Measurements from ENCODE around the gene PUM1.

The PUM1 gene

DNA sequence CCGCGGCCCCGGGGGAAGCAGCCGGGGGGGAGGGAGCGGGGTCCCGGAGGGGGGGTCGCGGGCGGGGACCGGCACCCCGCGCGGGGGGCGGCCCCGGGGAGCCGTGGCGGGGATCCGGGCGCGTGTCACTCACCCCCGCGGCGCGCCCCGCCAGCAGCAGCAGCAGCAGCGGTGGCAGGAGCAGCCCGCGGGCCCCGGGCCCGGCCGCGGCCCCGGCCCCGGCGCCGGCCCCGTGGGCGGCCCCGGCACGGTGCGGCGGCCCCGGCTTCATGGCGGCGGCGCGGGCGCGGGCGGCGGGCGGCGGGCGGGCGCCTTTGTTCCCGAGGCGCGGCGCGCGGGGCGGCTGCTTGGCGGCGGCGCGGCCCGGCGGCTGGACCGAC lies 157.2 kb downstream of the PUM1 start:
- Histone ChIP-seq H3K4me1 (ENCODE audit: control insufficient read depth, insufficient read depth, low read length) (peaks cover 21% of the 10 kb centered on the region), H3K4me3 (ENCODE audit: low read length) (no peak overlapping the region), H3K9ac (ENCODE audit: low read length) (no peak overlapping the region), H3K27me3 (replicated peaks; ENCODE audit: control insufficient read depth, insufficient read depth, low read length) (no peaks in the 10 kb centered on the region), H3K36me3 (ENCODE audit: control insufficient read depth, insufficient read depth, low read length, severe bottlenecking) (no peaks in the 10 kb centered on the region), H3K9me3 (ENCODE audit: control insufficient read depth, low read length) (no peaks in the 10 kb centered on the region)
- DNase-seq (ENCODE audit: low read depth), result no peak

DNA sequence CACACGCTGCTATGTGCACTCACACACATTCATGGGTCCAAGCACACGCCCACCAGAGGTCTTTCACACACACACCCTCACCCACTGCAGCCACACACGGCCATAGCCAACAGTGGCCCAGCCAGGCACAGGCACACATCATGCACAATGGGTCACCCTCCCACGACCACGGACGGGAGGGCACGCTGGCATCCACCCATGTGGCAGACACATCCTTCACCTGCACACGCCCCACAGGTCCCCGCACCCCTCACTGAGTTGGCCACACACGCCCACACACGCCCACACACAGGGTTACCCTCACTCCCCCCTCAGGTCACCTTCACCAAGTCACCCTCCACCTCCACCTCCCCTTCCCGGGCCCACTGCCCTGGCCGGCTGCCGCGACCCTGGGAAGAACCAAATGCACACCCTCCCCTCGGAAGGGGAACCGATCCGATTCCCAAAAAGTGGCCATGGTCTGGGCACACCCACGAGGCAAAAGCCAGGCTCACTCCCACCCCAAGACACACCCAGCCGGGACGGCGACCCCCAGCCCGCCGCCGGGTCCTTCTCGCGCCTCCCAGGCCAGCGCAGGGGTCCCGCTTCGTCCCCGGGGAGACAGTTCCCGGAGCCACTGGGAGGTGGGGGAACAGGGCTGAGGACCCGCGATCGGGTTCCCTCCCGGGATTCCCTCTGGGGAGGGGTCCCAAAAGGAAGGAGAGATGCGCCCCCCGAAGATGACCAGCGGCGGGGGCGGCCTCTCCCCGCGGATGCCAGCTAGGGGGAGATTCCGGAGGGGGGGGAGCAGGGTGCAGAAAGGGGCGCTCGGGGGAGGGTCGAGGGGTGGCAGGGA lies 157.8 kb downstream of the PUM1 start:
- H3K4me3 ChIP-seq (ENCODE audit: low read length), result peak overlapping the region; percentile 85
- H3K9me3 ChIP-seq (ENCODE audit: control insufficient read depth, low read length), result no peaks in the 10 kb centered on the region
- H3K36me3 ChIP-seq (ENCODE audit: control insufficient read depth, insufficient read depth, low read length, severe bottlenecking), result no peaks in the 10 kb centered on the region
- peak overlapping the region; percentile 87 for H3K9ac ChIP-seq (ENCODE audit: low read length)
- no peaks in the 10 kb centered on the region for H3K27me3 ChIP-seq (replicated peaks; ENCODE audit: control insufficient read depth, insufficient read depth, low read length)
- no peak for DNase-seq (ENCODE audit: low read depth)
- peaks cover 25% of the 10 kb centered on the region for H3K4me1 ChIP-seq (ENCODE audit: control insufficient read depth, insufficient read depth, low read length)

DNA sequence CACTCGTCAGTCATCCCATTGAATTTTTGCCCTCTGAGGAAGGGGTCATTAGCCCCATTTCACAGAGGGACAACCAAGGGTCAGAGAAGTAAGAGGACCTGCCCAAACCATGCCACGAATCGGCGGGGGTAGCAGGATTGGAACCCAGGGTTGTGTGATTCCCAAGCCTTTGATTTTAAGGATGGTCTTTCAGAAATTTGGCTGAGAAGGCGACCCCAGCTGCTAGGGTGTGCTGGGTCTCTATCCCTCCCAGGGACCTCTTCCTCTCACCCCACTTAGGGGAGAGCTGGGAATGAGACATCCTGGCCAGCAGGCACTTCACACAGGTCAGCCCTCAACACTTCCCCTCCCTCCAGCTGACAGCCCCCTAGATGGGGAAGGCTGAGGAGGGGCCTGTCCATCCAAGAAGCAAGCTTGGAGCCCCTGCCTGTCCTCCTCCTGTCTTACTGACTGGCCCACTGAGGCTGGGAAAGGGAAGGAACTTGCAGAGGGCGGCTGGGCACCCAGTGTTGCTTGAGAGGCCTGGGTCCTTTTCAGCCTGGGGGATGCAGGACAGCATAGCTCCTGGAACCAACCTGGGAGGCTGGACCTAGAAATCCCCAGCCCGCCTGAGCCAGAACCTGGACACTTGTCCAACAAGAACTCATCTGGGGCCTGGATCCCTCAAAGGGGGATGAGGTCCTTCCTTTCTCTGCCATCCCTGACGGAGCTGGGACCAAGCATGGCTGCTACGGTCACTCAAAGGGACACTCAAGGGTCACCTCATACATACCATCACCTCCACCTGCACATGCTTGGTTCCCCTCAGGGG lies 158.7 kb downstream of the PUM1 start:
- DNase-seq (ENCODE audit: low read depth), result no peak
- Histone ChIP-seq H3K27me3 (replicated peaks; ENCODE audit: control insufficient read depth, insufficient read depth, low read length) (no peaks in the 10 kb centered on the region), H3K9ac (ENCODE audit: low read length) (peak overlapping the region; percentile 87), H3K9me3 (ENCODE audit: control insufficient read depth, low read length) (no peaks in the 10 kb centered on the region), H3K36me3 (ENCODE audit: control insufficient read depth, insufficient read depth, low read length, severe bottlenecking) (no peaks in the 10 kb centered on the region), H3K4me1 (ENCODE audit: control insufficient read depth, insufficient read depth, low read length) (peaks cover 25% of the 10 kb centered on the region), H3K4me3 (ENCODE audit: low read length) (peak overlapping the region; percentile 85)

DNA sequence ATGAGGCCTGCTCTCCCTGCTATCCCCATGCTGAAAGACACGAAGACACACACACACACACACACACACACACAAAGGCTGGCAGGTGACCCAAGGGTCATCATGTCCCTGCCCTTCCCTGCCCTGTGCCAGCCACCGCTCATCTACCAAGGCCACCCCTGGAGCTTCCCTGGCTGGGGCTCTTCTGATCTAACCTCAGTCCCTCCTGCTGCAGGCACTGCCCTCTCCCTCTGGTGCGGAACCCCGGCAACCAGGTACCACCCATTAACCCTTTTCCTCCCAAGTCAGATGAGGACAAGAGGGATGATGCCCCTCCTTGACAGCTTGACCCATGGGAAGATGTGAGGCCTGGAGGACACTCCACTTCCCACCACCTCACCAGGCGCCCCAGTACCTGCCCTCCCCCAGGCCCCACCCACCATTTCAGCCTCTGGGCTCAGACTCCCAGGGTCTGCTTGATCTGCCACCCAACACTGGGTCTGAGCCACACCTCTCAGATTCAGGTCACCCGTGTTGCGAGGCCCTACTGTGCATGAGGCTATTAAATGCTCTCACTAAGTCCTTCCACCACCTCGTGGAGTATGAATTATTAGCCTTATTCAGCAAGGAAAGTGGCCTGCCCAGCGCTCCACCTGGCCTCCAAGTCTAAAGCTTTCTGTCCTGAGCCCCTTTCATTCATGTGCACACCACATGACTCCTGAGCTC lies 159.4 kb downstream of the PUM1 start:
- H3K4me3 ChIP-seq (ENCODE audit: low read length), result no peak overlapping the region
- H3K9ac ChIP-seq (ENCODE audit: low read length), result no peak overlapping the region
- no peak for DNase-seq (ENCODE audit: low read depth)
- no peaks in the 10 kb centered on the region for H3K9me3 ChIP-seq (ENCODE audit: control insufficient read depth, low read length)
- H3K4me1 ChIP-seq (ENCODE audit: control insufficient read depth, insufficient read depth, low read length), result peaks cover 23% of the 10 kb centered on the region
- no peaks in the 10 kb centered on the region for H3K27me3 ChIP-seq (replicated peaks; ENCODE audit: control insufficient read depth, insufficient read depth, low read length)
- no peaks in the 10 kb centered on the region for H3K36me3 ChIP-seq (ENCODE audit: control insufficient read depth, insufficient read depth, low read length, severe bottlenecking)

DNA sequence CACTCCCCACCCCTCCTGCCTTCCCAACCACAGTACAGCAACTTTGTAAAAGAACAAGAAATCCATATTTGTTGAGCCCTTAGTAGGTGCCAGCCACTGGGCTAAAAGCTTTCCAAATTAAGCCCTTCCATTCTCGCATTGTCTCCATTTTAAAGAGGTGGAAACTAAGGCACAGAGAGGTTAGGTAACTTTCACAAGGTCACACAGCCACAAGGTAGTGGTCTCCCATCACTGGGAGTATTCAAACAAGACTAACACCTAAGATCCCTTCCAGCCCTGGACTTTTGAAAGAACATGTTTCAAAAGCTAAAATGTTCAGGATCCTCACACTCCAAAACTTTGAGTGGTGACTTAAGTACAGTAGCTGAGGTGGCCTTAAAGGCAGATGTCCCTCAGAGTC lies 160.1 kb downstream of the PUM1 start:
- H3K4me1 ChIP-seq (ENCODE audit: control insufficient read depth, insufficient read depth, low read length), result peaks cover 20% of the 10 kb centered on the region

DNA sequence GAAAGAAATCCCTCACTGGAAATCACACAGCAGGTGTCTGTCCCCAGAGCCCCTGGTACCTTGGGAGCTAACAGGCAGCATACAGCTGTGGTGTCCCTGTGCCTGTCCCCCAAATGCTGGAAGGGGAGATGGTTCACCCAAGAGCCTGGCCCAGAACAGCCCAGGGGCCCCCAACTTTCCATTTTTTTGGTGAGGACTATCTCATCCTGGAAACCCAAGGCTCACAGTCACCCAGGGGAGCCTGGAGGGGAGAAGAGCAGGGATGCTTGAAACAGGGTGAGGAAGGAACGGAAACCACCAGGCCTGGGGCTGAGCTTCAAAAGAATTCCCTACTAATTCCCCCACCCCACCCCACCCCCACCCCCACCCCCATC lies 160.6 kb downstream of the PUM1 start:
- no peak for DNase-seq (ENCODE audit: low read depth)
- Histone ChIP-seq H3K4me3 (ENCODE audit: low read length) (no peak overlapping the region), H3K9ac (ENCODE audit: low read length) (no peak overlapping the region), H3K4me1 (ENCODE audit: control insufficient read depth, insufficient read depth, low read length) (peaks cover 20% of the 10 kb centered on the region), H3K27me3 (replicated peaks; ENCODE audit: control insufficient read depth, insufficient read depth, low read length) (no peaks in the 10 kb centered on the region), H3K36me3 (ENCODE audit: control insufficient read depth, insufficient read depth, low read length, severe bottlenecking) (no peaks in the 10 kb centered on the region), H3K9me3 (ENCODE audit: control insufficient read depth, low read length) (no peaks in the 10 kb centered on the region)

More for the DNA sequence above, 160.1 kb downstream of the PUM1 start:
- no peak for DNase-seq (ENCODE audit: low read depth)
- Histone ChIP-seq H3K9ac (ENCODE audit: low read length) (no peak overlapping the region), H3K36me3 (ENCODE audit: control insufficient read depth, insufficient read depth, low read length, severe bottlenecking) (no peaks in the 10 kb centered on the region), H3K9me3 (ENCODE audit: control insufficient read depth, low read length) (no peaks in the 10 kb centered on the region), H3K27me3 (replicated peaks; ENCODE audit: control insufficient read depth, insufficient read depth, low read length) (no peaks in the 10 kb centered on the region), H3K4me3 (ENCODE audit: low read length) (no peak overlapping the region)

DNA sequence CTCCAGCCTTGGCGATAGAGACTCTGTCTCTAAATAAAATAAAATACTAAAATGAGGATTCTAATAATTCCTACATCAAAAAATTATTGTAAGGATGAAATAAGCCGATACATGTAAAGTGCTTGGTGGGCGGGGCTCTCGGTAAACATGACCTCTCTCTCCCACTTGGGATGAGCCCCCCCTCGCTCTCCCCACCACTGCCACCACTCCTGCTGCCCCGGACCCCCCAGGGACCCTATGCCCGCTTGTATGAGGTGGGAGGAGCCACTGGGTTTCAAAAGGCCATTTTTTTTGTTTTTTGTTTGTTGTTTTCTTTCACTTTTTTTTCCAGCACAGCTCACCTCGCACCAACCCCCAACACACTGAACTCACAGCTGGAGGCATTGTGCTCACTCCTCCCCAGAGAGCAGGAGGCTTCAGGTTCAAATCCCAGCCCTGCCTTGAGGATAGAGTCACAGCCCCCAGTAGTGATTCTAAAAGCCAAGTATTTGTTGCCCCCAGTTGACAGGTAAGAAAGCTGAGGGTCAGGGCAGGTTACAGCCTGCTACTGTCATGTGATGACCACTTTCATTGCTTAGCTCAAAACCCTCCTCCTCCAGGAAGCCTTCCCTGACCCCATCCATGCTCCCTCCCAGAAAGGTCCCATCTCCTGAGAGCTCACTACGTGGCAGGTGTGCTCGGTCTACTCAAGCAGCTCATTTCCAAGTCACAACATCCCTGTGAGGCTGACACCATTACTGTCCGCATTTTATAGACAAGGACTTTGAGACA lies 161.1 kb downstream of the PUM1 start:
- H3K9me3 ChIP-seq (ENCODE audit: control insufficient read depth, low read length), result no peaks in the 10 kb centered on the region
- peaks cover 18% of the 10 kb centered on the region for H3K4me1 ChIP-seq (ENCODE audit: control insufficient read depth, insufficient read depth, low read length)
- H3K9ac ChIP-seq (ENCODE audit: low read length), result no peak overlapping the region
- H3K27me3 ChIP-seq (replicated peaks; ENCODE audit: control insufficient read depth, insufficient read depth, low read length), result no peaks in the 10 kb centered on the region
- no peak for DNase-seq (ENCODE audit: low read depth)
- H3K4me3 ChIP-seq (ENCODE audit: low read length), result no peak overlapping the region
- no peaks in the 10 kb centered on the region for H3K36me3 ChIP-seq (ENCODE audit: control insufficient read depth, insufficient read depth, low read length, severe bottlenecking)

DNA sequence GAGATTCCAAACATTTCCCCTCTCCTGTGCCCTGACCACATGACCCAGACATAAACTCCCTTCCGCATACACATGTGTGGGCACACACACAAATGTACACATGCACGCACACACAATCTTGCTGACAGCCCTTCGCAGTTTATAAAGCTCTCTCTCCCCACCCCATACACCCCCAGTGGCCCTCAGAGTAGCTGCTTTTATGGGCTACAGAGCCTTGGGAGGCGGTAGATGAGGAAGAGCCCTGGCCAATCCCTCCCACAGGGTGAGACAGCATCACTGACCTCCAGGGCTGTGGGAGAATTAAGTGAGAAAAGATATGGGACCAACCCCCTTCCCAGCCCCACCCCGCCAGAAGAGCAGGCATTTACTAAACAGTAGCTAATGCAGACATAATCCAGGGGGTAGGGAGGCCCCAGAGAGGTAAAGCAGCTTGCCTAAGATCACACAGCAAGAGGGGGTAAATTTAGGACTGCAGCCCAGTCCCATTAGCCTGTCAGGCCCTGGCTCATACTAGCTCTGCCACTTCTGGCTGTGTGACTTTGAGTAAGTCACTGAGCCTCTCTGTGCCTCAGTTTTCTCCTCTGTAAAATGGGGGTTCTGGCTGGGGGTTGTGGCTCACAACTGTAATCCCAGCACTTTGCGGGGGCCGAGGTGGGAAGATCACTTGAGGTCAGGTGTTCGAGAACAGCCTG lies 162.0 kb downstream of the PUM1 start:
- no peak for DNase-seq (ENCODE audit: low read depth)
- peaks cover 12% of the 10 kb centered on the region for H3K4me1 ChIP-seq (ENCODE audit: control insufficient read depth, insufficient read depth, low read length)
- H3K9me3 ChIP-seq (ENCODE audit: control insufficient read depth, low read length), result no peaks in the 10 kb centered on the region
- H3K4me3 ChIP-seq (ENCODE audit: low read length), result no peak overlapping the region
- no peak overlapping the region for H3K9ac ChIP-seq (ENCODE audit: low read length)
- H3K27me3 ChIP-seq (replicated peaks; ENCODE audit: control insufficient read depth, insufficient read depth, low read length), result no peaks in the 10 kb centered on the region
- H3K36me3 ChIP-seq (ENCODE audit: control insufficient read depth, insufficient read depth, low read length, severe bottlenecking), result no peaks in the 10 kb centered on the region

DNA sequence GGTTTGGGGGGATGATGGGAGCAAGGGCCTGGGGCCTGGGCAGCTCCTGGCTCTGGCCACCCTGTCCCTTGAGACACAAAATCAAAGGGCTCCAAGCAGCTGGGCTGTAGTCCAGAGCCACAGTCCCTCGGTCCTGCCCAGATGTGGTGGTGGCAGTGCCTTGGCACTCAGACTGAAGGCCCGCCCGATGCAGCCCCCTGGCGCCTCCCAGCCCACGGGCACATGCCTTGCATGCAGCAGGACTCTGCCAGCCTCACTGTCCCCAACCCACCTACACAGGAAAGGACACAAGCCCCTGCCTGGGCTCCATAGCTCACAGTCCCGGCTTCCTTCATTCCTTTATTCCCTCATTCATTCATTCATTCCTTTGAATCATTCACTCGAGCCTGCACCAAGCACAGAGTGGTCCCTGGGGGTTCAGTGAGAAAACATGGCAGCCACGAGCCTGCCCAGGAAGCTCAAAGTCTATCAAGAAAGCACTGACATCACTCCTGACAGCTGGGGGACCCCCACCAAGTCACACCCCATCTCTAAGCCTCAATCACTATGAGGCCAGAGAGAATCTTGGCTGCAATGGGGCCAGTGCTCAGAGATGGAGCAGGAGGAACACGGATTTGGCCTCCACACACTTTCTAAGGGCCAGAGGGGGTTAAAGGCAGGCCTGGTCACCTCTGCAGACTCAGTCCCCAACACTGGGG lies 162.8 kb downstream of the PUM1 start:
- Histone ChIP-seq H3K4me1 (ENCODE audit: control insufficient read depth, insufficient read depth, low read length) (peaks cover 12% of the 10 kb centered on the region), H3K4me3 (ENCODE audit: low read length) (no peak overlapping the region), H3K36me3 (ENCODE audit: control insufficient read depth, insufficient read depth, low read length, severe bottlenecking) (no peaks in the 10 kb centered on the region), H3K9me3 (ENCODE audit: control insufficient read depth, low read length) (no peaks in the 10 kb centered on the region), H3K27me3 (replicated peaks; ENCODE audit: control insufficient read depth, insufficient read depth, low read length) (no peaks in the 10 kb centered on the region), H3K9ac (ENCODE audit: low read length) (no peak overlapping the region)
- DNase-seq (ENCODE audit: low read depth), result no peak

Data from adipocyte (in vitro differentiated cells).